Gastrocnemius medialis (tissue), 4 donors: ENCODE measurements around the gene CLCN6.

Experiments
- POLR2A ChIP-seq, 2 donors: fragments of 450-650 bp; IDR thresholded peaks; one replicate each; pipeline ENCODE4 v1.6.1; 2017; ENCODE audit warnings: antibody characterized with exemption in 2 of 2, mild to moderate bottlenecking in 2 of 2, moderate library complexity in 2 of 2
- TF ChIP-seq, protein P1 (sequence below), 5 experiments: fragments of 450-650 bp in 3 of 5; fragments of 200-600 bp in 2 of 5; sonication (generic) in 2 of 5; IDR thresholded peaks in 4 of 5; conservative IDR thresholded peaks in 1 of 5; 1 replicate in 4 of 5; 2 replicates in 1 of 5; pipeline ENCODE4 v1.5.1; 2016 to 2019; ENCODE audit warnings: antibody characterized with exemption in 5 of 5, mild to moderate bottlenecking in 3 of 5, moderate library complexity in 3 of 5

GRCh38 chr1:11857164-11857851 is 51.3 kb downstream of the CLCN6 start:
- TF ChIP-seq, protein P1, sequence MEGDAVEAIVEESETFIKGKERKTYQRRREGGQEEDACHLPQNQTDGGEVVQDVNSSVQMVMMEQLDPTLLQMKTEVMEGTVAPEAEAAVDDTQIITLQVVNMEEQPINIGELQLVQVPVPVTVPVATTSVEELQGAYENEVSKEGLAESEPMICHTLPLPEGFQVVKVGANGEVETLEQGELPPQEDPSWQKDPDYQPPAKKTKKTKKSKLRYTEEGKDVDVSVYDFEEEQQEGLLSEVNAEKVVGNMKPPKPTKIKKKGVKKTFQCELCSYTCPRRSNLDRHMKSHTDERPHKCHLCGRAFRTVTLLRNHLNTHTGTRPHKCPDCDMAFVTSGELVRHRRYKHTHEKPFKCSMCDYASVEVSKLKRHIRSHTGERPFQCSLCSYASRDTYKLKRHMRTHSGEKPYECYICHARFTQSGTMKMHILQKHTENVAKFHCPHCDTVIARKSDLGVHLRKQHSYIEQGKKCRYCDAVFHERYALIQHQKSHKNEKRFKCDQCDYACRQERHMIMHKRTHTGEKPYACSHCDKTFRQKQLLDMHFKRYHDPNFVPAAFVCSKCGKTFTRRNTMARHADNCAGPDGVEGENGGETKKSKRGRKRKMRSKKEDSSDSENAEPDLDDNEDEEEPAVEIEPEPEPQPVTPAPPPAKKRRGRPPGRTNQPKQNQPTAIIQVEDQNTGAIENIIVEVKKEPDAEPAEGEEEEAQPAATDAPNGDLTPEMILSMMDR (IDR thresholded peaks at IDR 0.05 in 4 of 5, conservative IDR thresholded peaks at IDR 0.05 in 1 of 5) = no peak
- no peak for TF ChIP-seq POLR2A (IDR thresholded peaks at IDR 0.05)
